Neural cell (in vitro differentiated cells): ENCODE data around the gene COL27A1. TPM values are rescaled to one million over a fixed set of nuclear protein-coding genes. Genes with fewer than 3 reads are reported as not detected.

Experiments used
- H2AFZ ChIP-seq: fragments of 200-600, 300-800 bp; sonication (generic), shearing (Covaris generic); 2 replicates; pipeline ENCODE4 v1.6.0; 2014; ENCODE audit warnings: low read depth, mild to moderate bottlenecking, antibody characterized with exemption, low read length, moderate library complexity
- H3F3A ChIP-seq: fragments of 200-600 bp; shearing (Covaris generic); 2 replicates; pipeline ENCODE4 v1.6.1; 2016; ENCODE audit warnings: mild to moderate bottlenecking, moderate library complexity, mixed read lengths, antibody characterized with exemption, low read length; ENCODE audit not compliant: insufficient read depth, poor library complexity, severe bottlenecking
- H3K27ac ChIP-seq: fragments of 200-600, 300-800 bp; sonication (generic), shearing (Covaris generic); 2 replicates; pipeline ENCODE4 v1.5.1; 2014; ENCODE audit warnings: mild to moderate bottlenecking, low read length, moderate library complexity
- H3K27me3 ChIP-seq: fragments of 300-800, 200-600 bp; sonication (generic), shearing (Covaris generic); 2 replicates; pipeline ENCODE4 v1.6.0; 2014; ENCODE audit warnings: mild to moderate bottlenecking, low read depth, low read length, moderate library complexity; ENCODE audit not compliant: insufficient read depth
- H3K36me3 ChIP-seq: fragments of 300-800, 200-600 bp; sonication (generic), shearing (Covaris generic); 2 replicates; pipeline ENCODE4 v1.5.1; 2014; ENCODE audit warnings: mild to moderate bottlenecking, antibody characterized with exemption, low read length, moderate library complexity; ENCODE audit not compliant: insufficient read depth
- H3K4me2 ChIP-seq: fragments of 300-800, 200-600 bp; sonication (generic), shearing (Covaris generic); 2 replicates; pipeline ENCODE4 v1.6.0; 2014; ENCODE audit warnings: mild to moderate bottlenecking, low read length
- H3K4me3 ChIP-seq: fragments of 300-800, 200-600 bp; sonication (generic), shearing (Covaris generic); 2 replicates; pipeline ENCODE4 v1.5.1; 2014; ENCODE audit warnings: mild to moderate bottlenecking, low read length, moderate library complexity
- H3K79me2 ChIP-seq: fragments of 200-600 bp; shearing (Covaris generic); replicated peaks from 2 replicates; pipeline ENCODE4 v1.6.0; 2014; ENCODE audit warnings: mild to moderate bottlenecking, low read length, moderate library complexity; ENCODE audit not compliant: insufficient read depth
- H3K9ac ChIP-seq: fragments of 300-800, 200-600 bp; sonication (generic), shearing (Covaris generic); 2 replicates; pipeline ENCODE4 v1.6.1; 2016; ENCODE audit warnings: mild to moderate bottlenecking, low read length, mixed read lengths
- H3K9me2 ChIP-seq: fragments of 200-600 bp; shearing (Covaris generic); 2 replicates; pipeline ENCODE4 v1.6.1; 2016; ENCODE audit warnings: mild to moderate bottlenecking, low read length, mixed read lengths; ENCODE audit not compliant: insufficient read depth
- H3K9me3 ChIP-seq: fragments of 200-600, 300-800 bp; sonication (generic), shearing (Covaris generic); 2 replicates; pipeline ENCODE4 v1.6.1; 2016; ENCODE audit warnings: mild to moderate bottlenecking, mixed run types, low read length, moderate library complexity, mixed read lengths
- H4K20me1 ChIP-seq: fragments of 200-600 bp; shearing (Covaris generic); 2 replicates; pipeline ENCODE4 v1.6.1; 2016; ENCODE audit warnings: mild to moderate bottlenecking, mixed run types; ENCODE audit not compliant: insufficient read depth
- EP300 ChIP-seq: fragments of 450-650 bp; conservative IDR thresholded peaks from 2 replicates; pipeline ENCODE4 v1.6.1; 2014; ENCODE audit warnings: antibody characterized with exemption, mild to moderate bottlenecking, moderate library complexity; ENCODE audit not compliant: poor library complexity, severe bottlenecking
- EZH2 ChIP-seq: fragments of 200-600, 300-800 bp; shearing (Covaris generic), sonication (generic); IDR thresholded peaks from 2 replicates; pipeline ENCODE4 v1.6.1; 2014; ENCODE audit warnings: antibody characterized with exemption, low read length, borderline replicate concordance, mild to moderate bottlenecking; ENCODE audit not compliant: insufficient read depth, poor library complexity, severe bottlenecking
- MXI1 ChIP-seq: fragments of 450-650 bp; conservative IDR thresholded peaks from 2 replicates; pipeline ENCODE4 v1.6.1; 2014; ENCODE audit warnings: antibody characterized with exemption, mild to moderate bottlenecking; ENCODE audit not compliant: poor library complexity, severe bottlenecking
- POLR2AphosphoS5 ChIP-seq: IDR thresholded peaks from 2 replicates; pipeline ENCODE4 v1.6.1; 2012
- RAD21 ChIP-seq: fragments of 450-650 bp; conservative IDR thresholded peaks from 2 replicates; pipeline ENCODE4 v1.6.1; 2014; ENCODE audit warnings: antibody characterized with exemption, mild to moderate bottlenecking, moderate library complexity
- SMC3 ChIP-seq: fragments of 450-650 bp; conservative IDR thresholded peaks from 2 replicates; pipeline ENCODE4 v1.6.1; 2014; ENCODE audit warnings: antibody characterized with exemption, mild to moderate bottlenecking, moderate library complexity; ENCODE audit not compliant: poor library complexity
- TAF1 ChIP-seq: IDR thresholded peaks from 2 replicates; pipeline ENCODE4 v1.6.1; 2012; ENCODE audit warnings: low read depth
- polyA plus RNA-seq: library from polyadenylated mRNA; depleted of rRNA; stranded (reverse); fragments of >200 nt; gene quantifications from 2 replicates; pipeline ENCODE4 v1.2.3, GENCODE V29; 2014
- TF ChIP-seq, protein P1 (sequence below): IDR thresholded peaks from 2 replicates; pipeline ENCODE4 v1.6.1; 2012; ENCODE audit warnings: borderline replicate concordance
- TF ChIP-seq, protein P2 (sequence below): fragments of 450-650 bp; IDR thresholded peaks from 2 replicates; pipeline ENCODE4 v1.5.1; 2014; ENCODE audit warnings: antibody characterized with exemption, mild to moderate bottlenecking, moderate library complexity; ENCODE audit not compliant: poor library complexity, severe bottlenecking

The COL27A1 gene
- polyA plus RNA-seq, 1 donor from 2014 or later, result 0.25 TPM

DNA sequence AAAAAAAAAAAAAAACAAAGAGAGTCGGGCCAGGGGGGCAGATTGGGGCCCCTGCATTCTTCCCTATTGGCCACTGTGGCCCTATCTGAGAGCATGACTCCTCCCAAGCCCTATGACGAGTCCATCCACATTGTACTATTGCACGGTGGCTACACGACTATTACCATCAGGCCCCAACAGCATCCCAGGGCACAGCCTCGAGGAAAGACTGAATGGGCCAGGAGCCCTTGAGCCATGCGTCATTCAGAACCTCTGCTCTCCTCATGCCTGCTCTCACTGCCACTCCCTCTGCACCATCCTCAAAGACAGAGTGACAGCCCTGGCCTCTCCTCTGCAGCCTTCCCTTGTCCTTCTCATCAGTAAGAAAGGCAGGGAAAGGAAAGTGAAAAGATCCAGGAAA, 147.4 kb downstream of the COL27A1 start:
- Histone ChIP-seq H3F3A (no peaks in the 10 kb centered on the region), H3K4me2 (no peak overlapping the region), H3K36me3 (no peaks in the 10 kb centered on the region), H3K27ac (no peak overlapping the region), H4K20me1 (no peaks in the 10 kb centered on the region), H3K27me3 (no peaks in the 10 kb centered on the region), H2AFZ (no peak overlapping the region), H3K9me2 (no peaks in the 10 kb centered on the region), H3K79me2 (no peaks in the 10 kb centered on the region), H3K9ac (no peak overlapping the region), H3K9me3 (no peaks in the 10 kb centered on the region), H3K4me3 (no peak overlapping the region)
- TF ChIP-seq EP300 (no peak), MXI1 (no peak), RAD21 (no peak), SMC3 (no peak), TAF1 (no peak), POLR2AphosphoS5 (no peak), EZH2 (no peak)
- TF ChIP-seq, protein P1, sequence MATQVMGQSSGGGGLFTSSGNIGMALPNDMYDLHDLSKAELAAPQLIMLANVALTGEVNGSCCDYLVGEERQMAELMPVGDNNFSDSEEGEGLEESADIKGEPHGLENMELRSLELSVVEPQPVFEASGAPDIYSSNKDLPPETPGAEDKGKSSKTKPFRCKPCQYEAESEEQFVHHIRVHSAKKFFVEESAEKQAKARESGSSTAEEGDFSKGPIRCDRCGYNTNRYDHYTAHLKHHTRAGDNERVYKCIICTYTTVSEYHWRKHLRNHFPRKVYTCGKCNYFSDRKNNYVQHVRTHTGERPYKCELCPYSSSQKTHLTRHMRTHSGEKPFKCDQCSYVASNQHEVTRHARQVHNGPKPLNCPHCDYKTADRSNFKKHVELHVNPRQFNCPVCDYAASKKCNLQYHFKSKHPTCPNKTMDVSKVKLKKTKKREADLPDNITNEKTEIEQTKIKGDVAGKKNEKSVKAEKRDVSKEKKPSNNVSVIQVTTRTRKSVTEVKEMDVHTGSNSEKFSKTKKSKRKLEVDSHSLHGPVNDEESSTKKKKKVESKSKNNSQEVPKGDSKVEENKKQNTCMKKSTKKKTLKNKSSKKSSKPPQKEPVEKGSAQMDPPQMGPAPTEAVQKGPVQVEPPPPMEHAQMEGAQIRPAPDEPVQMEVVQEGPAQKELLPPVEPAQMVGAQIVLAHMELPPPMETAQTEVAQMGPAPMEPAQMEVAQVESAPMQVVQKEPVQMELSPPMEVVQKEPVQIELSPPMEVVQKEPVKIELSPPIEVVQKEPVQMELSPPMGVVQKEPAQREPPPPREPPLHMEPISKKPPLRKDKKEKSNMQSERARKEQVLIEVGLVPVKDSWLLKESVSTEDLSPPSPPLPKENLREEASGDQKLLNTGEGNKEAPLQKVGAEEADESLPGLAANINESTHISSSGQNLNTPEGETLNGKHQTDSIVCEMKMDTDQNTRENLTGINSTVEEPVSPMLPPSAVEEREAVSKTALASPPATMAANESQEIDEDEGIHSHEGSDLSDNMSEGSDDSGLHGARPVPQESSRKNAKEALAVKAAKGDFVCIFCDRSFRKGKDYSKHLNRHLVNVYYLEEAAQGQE, result no peak
- TF ChIP-seq, protein P2, sequence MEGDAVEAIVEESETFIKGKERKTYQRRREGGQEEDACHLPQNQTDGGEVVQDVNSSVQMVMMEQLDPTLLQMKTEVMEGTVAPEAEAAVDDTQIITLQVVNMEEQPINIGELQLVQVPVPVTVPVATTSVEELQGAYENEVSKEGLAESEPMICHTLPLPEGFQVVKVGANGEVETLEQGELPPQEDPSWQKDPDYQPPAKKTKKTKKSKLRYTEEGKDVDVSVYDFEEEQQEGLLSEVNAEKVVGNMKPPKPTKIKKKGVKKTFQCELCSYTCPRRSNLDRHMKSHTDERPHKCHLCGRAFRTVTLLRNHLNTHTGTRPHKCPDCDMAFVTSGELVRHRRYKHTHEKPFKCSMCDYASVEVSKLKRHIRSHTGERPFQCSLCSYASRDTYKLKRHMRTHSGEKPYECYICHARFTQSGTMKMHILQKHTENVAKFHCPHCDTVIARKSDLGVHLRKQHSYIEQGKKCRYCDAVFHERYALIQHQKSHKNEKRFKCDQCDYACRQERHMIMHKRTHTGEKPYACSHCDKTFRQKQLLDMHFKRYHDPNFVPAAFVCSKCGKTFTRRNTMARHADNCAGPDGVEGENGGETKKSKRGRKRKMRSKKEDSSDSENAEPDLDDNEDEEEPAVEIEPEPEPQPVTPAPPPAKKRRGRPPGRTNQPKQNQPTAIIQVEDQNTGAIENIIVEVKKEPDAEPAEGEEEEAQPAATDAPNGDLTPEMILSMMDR, result no peak

DNA sequence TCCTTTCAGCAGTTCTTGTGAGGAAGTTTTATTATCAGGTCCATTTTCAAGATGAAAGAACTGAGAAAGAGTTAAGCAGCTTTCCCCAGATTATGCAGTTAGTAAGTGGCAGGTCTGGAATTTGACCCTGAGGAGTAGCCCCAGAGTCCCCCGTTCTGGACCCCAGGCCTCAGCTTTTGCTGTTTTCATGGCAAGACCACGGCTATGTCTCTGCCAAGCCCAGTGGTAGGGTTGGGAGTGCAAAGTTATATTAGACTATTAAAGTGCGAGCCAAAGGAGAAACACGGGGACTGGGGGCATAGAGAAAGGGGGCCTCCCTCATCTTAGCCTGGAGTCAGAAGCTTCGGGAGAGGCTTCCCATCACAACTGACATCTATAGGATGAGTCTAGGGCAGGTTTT, 148.2 kb downstream of the COL27A1 start:
- Histone ChIP-seq H3K4me2 (no peak overlapping the region), H2AFZ (no peak overlapping the region), H3K4me3 (no peak overlapping the region), H3F3A (no peaks in the 10 kb centered on the region), H3K79me2 (no peaks in the 10 kb centered on the region), H4K20me1 (no peaks in the 10 kb centered on the region), H3K9me3 (no peaks in the 10 kb centered on the region), H3K9me2 (no peaks in the 10 kb centered on the region), H3K36me3 (no peaks in the 10 kb centered on the region), H3K27ac (no peak overlapping the region), H3K9ac (no peak overlapping the region), H3K27me3 (no peaks in the 10 kb centered on the region)
- TF ChIP-seq EP300 (no peak), RAD21 (no peak), SMC3 (no peak), TAF1 (no peak), EZH2 (no peak), MXI1 (no peak), POLR2AphosphoS5 (no peak)
- TF ChIP-seq, protein P2, result no peak
- TF ChIP-seq, protein P1, result no peak
